HEK293 (cell line): Measurements from ENCODE around the gene SEC24A.
A peak's percentile ranks its signal among the peaks of the same experiment; 100 is the strongest.

Experiments used
- CTCF ChIA-PET: fragments of 350-600 bp; formaldehyde crosslinking; extraction: SDS; loops from one replicate; lab custom pipeline; 2021; ENCODE audit warnings: antibody characterized with exemption; lab: Yijun Ruan, JAX
- POLR2A ChIA-PET: fragments of 300-600 bp; formaldehyde crosslinking; extraction: SDS; loops from one replicate; lab custom pipeline; 2020; ENCODE audit warnings: antibody characterized with exemption, inconsistent platforms; lab: Yijun Ruan, JAX
- H3K27ac ChIP-seq: fragments of 200-500 bp; sonication (Bioruptor generic); 2 replicates; pipeline ENCODE4 v1.5.1; 2014; ENCODE audit warnings: low read depth, low read length, control low read depth, inconsistent platforms; ENCODE audit errors: extremely low read depth
- H3K36me3 ChIP-seq, 2 experiments: fragments of 200-500 bp in 1 of 2; sonication (Bioruptor generic) in 1 of 2; 1 replicate in 1 of 2; 2 replicates in 1 of 2; pipeline ENCODE4 v1.5.1; 2014 to 2017; ENCODE audit warnings: inconsistent platforms in 2 of 2, low read length in 2 of 2; ENCODE audit not compliant: control insufficient read depth in 2 of 2, insufficient read depth in 1 of 2
- H3K4me1 ChIP-seq: fragments of 200-500 bp; sonication (Bioruptor generic); 2 replicates; pipeline ENCODE4 v1.5.1; 2014; ENCODE audit warnings: mild to moderate bottlenecking, low read length, inconsistent platforms; ENCODE audit not compliant: control insufficient read depth, insufficient read depth
- H3K4me3 ChIP-seq: 2 replicates; pipeline ENCODE4 v1.5.1; 2011; ENCODE audit warnings: low read depth, mild to moderate bottlenecking, control low read depth, low read length, moderate library complexity
- H3K9me3 ChIP-seq: fragments of 200-500 bp; sonication (Bioruptor generic); 2 replicates; pipeline ENCODE4 v1.5.1; 2014; ENCODE audit warnings: low read depth, low read length, inconsistent platforms; ENCODE audit not compliant: control insufficient read depth, insufficient read depth
- BCL11A ChIP-seq: fragments of 450-650 bp; formaldehyde crosslinking; IDR thresholded peaks from 2 replicates; pipeline ENCODE4 v1.5.1; 2016; ENCODE audit warnings: low read depth, missing biosample characterization, missing genetic modification characterization
- GLIS1 ChIP-seq: fragments of 450-650 bp; formaldehyde crosslinking; IDR thresholded peaks from 2 replicates; pipeline ENCODE4 v1.5.1; 2016; ENCODE audit warnings: missing biosample characterization, missing genetic modification characterization
- GLIS2 ChIP-seq: fragments of 450-650 bp; formaldehyde crosslinking; IDR thresholded peaks from 2 replicates; pipeline ENCODE4 v1.5.1; 2016; ENCODE audit warnings: missing biosample characterization, missing genetic modification characterization
- KLF7 ChIP-seq: fragments of 450-650 bp; formaldehyde crosslinking; IDR thresholded peaks from 2 replicates; pipeline ENCODE4 v1.5.1; 2016; ENCODE audit warnings: missing biosample characterization, missing genetic modification characterization, borderline replicate concordance
- MYNN ChIP-seq: fragments of 450-650 bp; formaldehyde crosslinking; IDR thresholded peaks from 2 replicates; pipeline ENCODE4 v1.5.1; 2016; ENCODE audit warnings: missing biosample characterization, missing genetic modification characterization, borderline replicate concordance
- SP7 ChIP-seq: fragments of 450-650 bp; formaldehyde crosslinking; IDR thresholded peaks from 2 replicates; pipeline ENCODE4 v1.5.1; 2016; ENCODE audit warnings: missing biosample characterization, missing genetic modification characterization
- TRIM28 ChIP-seq: IDR thresholded peaks from 2 replicates; pipeline ENCODE4 v1.6.1; 2011; ENCODE audit warnings: low read length, control low read depth, borderline replicate concordance
- ZBTB21 ChIP-seq: fragments of 450-650 bp; formaldehyde crosslinking; IDR thresholded peaks from 2 replicates; pipeline ENCODE4 v1.5.1; 2017; ENCODE audit warnings: missing biosample characterization, missing genetic modification characterization
- ZFP3 ChIP-seq: fragments of 450-650 bp; formaldehyde crosslinking; IDR thresholded peaks from 2 replicates; pipeline ENCODE4 v1.5.1; 2016; ENCODE audit warnings: low read depth, missing biosample characterization, missing genetic modification characterization
- ZNF112 ChIP-seq: fragments of 450-650 bp; formaldehyde crosslinking; IDR thresholded peaks from 2 replicates; pipeline ENCODE4 v1.5.0; 2017; ENCODE audit warnings: missing biosample characterization, missing genetic modification characterization
- ZNF140 ChIP-seq: fragments of 450-650 bp; formaldehyde crosslinking; IDR thresholded peaks from 2 replicates; pipeline ENCODE4 v1.5.1; 2016; ENCODE audit warnings: missing biosample characterization, missing genetic modification characterization
- ZNF146 ChIP-seq: fragments of 450-650 bp; formaldehyde crosslinking; IDR thresholded peaks from 2 replicates; pipeline ENCODE4 v1.5.1; 2016; ENCODE audit warnings: missing biosample characterization, missing genetic modification characterization
- ZNF266 ChIP-seq: fragments of 450-650 bp; formaldehyde crosslinking; IDR thresholded peaks from 2 replicates; pipeline ENCODE4 v1.5.1; 2016; ENCODE audit warnings: missing biosample characterization, missing genetic modification characterization, low read depth
- ZNF274 ChIP-seq, 2 experiments: fragments of 200-500 bp in 1 of 2; fragments of 450-650 bp in 1 of 2; sonication (Bioruptor generic) in 1 of 2; formaldehyde crosslinking in 1 of 2; IDR thresholded peaks; 2 replicates each; pipeline versions ENCODE4 v1.5.1 to v1.6.1; 2014 to 2016; ENCODE audit warnings: borderline replicate concordance in 1 of 2, inconsistent platforms in 1 of 2, low read length in 1 of 2, missing biosample characterization in 1 of 2, missing genetic modification characterization in 1 of 2
- ZNF324 ChIP-seq: fragments of 450-650 bp; formaldehyde crosslinking; IDR thresholded peaks from 2 replicates; pipeline ENCODE4 v1.5.1; 2016; ENCODE audit warnings: missing biosample characterization, missing genetic modification characterization
- ZNF426 ChIP-seq: fragments of 450-650 bp; formaldehyde crosslinking; IDR thresholded peaks from 2 replicates; pipeline ENCODE4 v1.5.1; 2017; ENCODE audit warnings: missing biosample characterization, missing genetic modification characterization, mild to moderate bottlenecking, inconsistent platforms, moderate library complexity
- ZNF544 ChIP-seq: fragments of 450-650 bp; formaldehyde crosslinking; IDR thresholded peaks from 2 replicates; pipeline ENCODE4 v1.5.0; 2017; ENCODE audit warnings: missing biosample characterization, missing genetic modification characterization
- ZNF585B ChIP-seq: fragments of 450-650 bp; formaldehyde crosslinking; IDR thresholded peaks from 2 replicates; pipeline ENCODE4 v1.5.1; 2016; ENCODE audit warnings: missing biosample characterization, missing genetic modification characterization
- ZNF654 ChIP-seq: fragments of 450-650 bp; formaldehyde crosslinking; IDR thresholded peaks from 2 replicates; pipeline ENCODE4 v1.5.1; 2016; ENCODE audit warnings: low read depth, missing biosample characterization, missing genetic modification characterization
- ZNF768 ChIP-seq: fragments of 450-650 bp; formaldehyde crosslinking; IDR thresholded peaks from 2 replicates; pipeline ENCODE4 v1.5.1; 2018; ENCODE audit warnings: missing biosample characterization, mild to moderate bottlenecking, missing genetic modification characterization
- ZNF777 ChIP-seq: fragments of 450-650 bp; formaldehyde crosslinking; IDR thresholded peaks from 2 replicates; pipeline ENCODE4 v1.5.1; 2017; ENCODE audit warnings: missing biosample characterization, missing genetic modification characterization, borderline replicate concordance
- ZNF791 ChIP-seq: fragments of 450-650 bp; formaldehyde crosslinking; IDR thresholded peaks from 2 replicates; pipeline ENCODE4 v1.5.1; 2016; ENCODE audit warnings: missing biosample characterization, missing genetic modification characterization
- ZNF843 ChIP-seq: fragments of 450-650 bp; formaldehyde crosslinking; IDR thresholded peaks from 2 replicates; pipeline ENCODE4 v1.5.1; 2016; ENCODE audit warnings: missing biosample characterization, missing genetic modification characterization
- ZSCAN23 ChIP-seq: fragments of 450-650 bp; formaldehyde crosslinking; IDR thresholded peaks from 2 replicates; pipeline ENCODE4 v1.5.1; 2016; ENCODE audit warnings: missing biosample characterization, missing genetic modification characterization
- TF ChIP-seq, protein P1 (sequence below): fragments of 450-650 bp; formaldehyde crosslinking; IDR thresholded peaks from 2 replicates; pipeline ENCODE4 v1.5.1; 2016; ENCODE audit warnings: missing biosample characterization, missing genetic modification characterization
- TF ChIP-seq, protein P2 (sequence below): fragments of 450-650 bp; formaldehyde crosslinking; IDR thresholded peaks from 2 replicates; pipeline ENCODE4; 2016; ENCODE audit warnings: missing biosample characterization, missing genetic modification characterization
- TF ChIP-seq, protein P3 (sequence below): fragments of 450-650 bp; formaldehyde crosslinking; IDR thresholded peaks from 2 replicates; pipeline ENCODE4 v1.5.1; 2016; ENCODE audit warnings: missing biosample characterization, missing genetic modification characterization

Gene SEC24A

DNA sequence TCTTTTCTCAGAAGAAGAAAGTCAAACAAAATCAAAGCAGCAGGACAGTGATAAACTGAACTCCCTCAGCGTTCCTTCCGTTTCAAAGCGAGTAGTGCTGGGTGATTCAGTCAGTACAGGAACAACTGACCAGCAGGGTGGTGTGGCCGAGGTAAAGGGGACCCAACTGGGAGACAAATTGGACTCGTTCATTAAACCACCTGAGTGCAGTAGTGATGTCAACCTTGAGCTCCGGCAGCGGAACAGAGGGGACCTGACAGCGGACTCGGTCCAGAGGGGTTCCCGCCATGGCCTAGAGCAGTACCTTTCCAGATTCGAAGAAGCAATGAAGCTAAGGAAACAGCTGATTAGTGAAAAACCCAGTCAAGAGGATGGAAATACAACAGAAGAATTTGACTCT, 92.5 kb downstream of the SEC24A start:
- Histone ChIP-seq H3K9me3 (no peaks in the 10 kb centered on the region), H3K27ac (no peak overlapping the region), H3K4me3 (no peak overlapping the region), H3K36me3 (peaks cover 25 to 33% of the 10 kb centered on the region in 2 experiments), H3K4me1 (peaks cover 10% of the 10 kb centered on the region)
- ChIA-PET CTCF (interaction anchor here (0.6 to 2.2 kb wide), 2 partner anchors 17 to 163 kb away, joined by 5 to 15 read pairs; partner anchors contain the start of gene DDX46), POLR2A (interaction anchor here (1.6 kb wide), 1 partner anchor 18 kb away, joined by 5 read pairs; the partner anchor contains the start of gene DDX46)
- TF ChIP-seq KLF7 (tag by site-specific recombination) (no peak), ZSCAN23 (tag by site-specific recombination) (no peak), ZFP3 (tag by site-specific recombination) (no peak), ZNF585B (tag by site-specific recombination) (no peak), ZNF791 (no peak), ZNF140 (no peak), ZNF266 (no peak), GLIS1 (tag by site-specific recombination) (no peak), ZNF843 (no peak), SP7 (tag by site-specific recombination) (no peak), ZNF324 (tag by site-specific recombination) (no peak), TRIM28 (no peak)
- TF ChIP-seq, protein P1, sequence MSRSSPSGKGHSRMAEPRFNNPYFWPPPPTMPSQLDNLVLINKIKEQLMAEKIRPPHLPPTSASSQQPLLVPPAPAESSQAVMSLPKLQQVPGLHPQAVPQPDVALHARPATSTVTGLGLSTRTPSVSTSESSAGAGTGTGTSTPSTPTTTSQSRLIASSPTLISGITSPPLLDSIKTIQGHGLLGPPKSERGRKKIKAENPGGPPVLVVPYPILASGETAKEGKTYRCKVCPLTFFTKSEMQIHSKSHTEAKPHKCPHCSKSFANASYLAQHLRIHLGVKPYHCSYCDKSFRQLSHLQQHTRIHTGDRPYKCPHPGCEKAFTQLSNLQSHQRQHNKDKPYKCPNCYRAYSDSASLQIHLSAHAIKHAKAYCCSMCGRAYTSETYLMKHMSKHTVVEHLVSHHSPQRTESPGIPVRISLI = no peak
- TF ChIP-seq, protein P2, sequence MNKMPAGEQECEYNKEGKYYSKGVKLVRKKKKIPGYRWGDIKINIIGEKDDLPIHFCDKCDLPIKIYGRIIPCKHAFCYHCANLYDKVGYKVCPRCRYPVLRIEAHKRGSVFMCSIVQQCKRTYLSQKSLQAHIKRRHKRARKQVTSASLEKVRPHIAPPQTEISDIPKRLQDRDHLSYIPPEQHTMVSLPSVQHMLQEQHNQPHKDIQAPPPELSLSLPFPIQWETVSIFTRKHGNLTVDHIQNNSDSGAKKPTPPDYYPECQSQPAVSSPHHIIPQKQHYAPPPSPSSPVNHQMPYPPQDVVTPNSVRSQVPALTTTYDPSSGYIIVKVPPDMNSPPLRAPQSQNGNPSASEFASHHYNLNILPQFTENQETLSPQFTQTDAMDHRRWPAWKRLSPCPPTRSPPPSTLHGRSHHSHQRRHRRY (tag by site-specific recombination) = no peak

DNA sequence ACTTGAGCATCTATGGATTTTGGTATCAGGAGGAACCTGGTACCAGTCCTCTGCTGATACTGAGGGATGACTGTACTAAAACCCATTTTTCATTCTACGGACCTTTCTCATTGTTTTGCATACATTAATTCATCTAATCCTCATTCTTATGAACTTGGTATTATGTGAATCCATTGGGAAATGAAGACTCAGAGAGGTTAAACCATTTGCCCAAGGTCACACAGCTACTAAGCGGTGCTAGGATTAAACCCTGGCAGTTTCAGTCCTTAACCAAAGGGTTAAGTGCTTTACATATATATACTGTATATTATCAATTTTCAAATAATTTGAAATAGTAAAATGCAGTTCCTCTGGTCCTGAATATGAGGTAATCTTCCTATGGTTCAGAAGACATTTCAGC, 93.5 kb downstream of the SEC24A start:
- CTCF ChIA-PET = no interaction called here
- no peak overlapping the region for H3K27ac ChIP-seq
- 0 out of 2 replicates have a peak, but pooled peaks have one; percentile 78 for TF ChIP-seq ZNF768 (tag by site-specific recombination)
- TF ChIP-seq ZNF112 = no peak
- TF ChIP-seq MYNN (tag by site-specific recombination) = no peak
- no peak for TF ChIP-seq BCL11A (tag by site-specific recombination)
- TF ChIP-seq ZNF791 = no peak
- TF ChIP-seq, protein P1 = no peak
- no peak for TF ChIP-seq ZNF544 (tag by site-specific recombination)
- H3K4me3 ChIP-seq = no peak overlapping the region
- H3K4me1 ChIP-seq = peaks cover 10% of the 10 kb centered on the region
- POLR2A ChIA-PET = no interaction called here
- H3K9me3 ChIP-seq = no peaks in the 10 kb centered on the region
- H3K36me3 ChIP-seq = peaks cover 28 to 33% of the 10 kb centered on the region in 2 experiments

DNA sequence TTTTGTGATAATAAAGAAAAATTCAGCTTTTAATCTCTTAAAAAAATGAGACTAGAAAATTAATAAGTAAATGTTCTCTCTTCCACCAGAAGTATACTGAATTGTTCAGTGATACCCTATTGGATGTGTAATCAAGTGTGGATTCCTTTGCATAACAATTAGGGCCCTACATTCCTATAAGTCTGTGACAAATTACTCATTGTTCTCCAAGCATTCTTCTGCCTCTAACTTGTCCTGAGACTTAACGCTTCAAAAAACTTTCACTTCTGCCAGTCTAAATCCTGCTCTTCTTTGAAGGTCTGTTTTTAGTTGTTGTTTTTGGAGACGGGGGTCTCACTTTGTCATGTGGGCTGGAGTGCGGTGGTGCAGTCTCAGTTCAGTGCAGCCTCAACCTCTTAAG, 100.8 kb downstream of the SEC24A start:
- ChIA-PET POLR2A (interaction anchor here (0.8 to 1.9 kb wide), 2 partner anchors 11 to 42 kb away, joined by 3 to 4 read pairs; partner anchors contain the start of gene CAMLG), CTCF (interaction anchor here (1.0 kb wide), 1 partner anchor 17 kb away, joined by 3 read pairs; no protein-coding TSS in a partner anchor)
- Histone ChIP-seq H3K9me3 (no peaks in the 10 kb centered on the region), H3K4me3 (no peak overlapping the region), H3K4me1 (no peaks in the 10 kb centered on the region), H3K27ac (no peak overlapping the region), H3K36me3 (peaks cover 22 to 33% of the 10 kb centered on the region in 2 experiments)
- TF ChIP-seq GLIS2 (tag by site-specific recombination) (no peak), ZNF426 (tag by site-specific recombination) (no peak), ZNF274 (IDR thresholded peaks at IDR 0.05; ENCODE audit: low read length) (no peak), ZNF274 (tag by site-specific recombination; IDR thresholded peaks at IDR 0.05; ENCODE audit: borderline replicate concordance) (no peak), ZNF146 (tag by site-specific recombination) (no peak), ZNF777 (tag by site-specific recombination) (no peak), ZNF654 (no peak), ZBTB21 (tag by site-specific recombination) (no peak)
- TF ChIP-seq, protein P3, sequence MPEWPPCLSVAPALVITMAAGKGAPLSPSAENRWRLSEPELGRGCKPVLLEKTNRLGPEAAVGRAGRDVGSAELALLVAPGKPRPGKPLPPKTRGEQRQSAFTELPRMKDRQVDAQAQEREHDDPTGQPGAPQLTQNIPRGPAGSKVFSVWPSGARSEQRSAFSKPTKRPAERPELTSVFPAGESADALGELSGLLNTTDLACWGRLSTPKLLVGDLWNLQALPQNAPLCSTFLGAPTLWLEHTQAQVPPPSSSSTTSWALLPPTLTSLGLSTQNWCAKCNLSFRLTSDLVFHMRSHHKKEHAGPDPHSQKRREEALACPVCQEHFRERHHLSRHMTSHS (tag by site-specific recombination) = no peak
